ENCODE results near the gene TRPM3. TPM values are rescaled to one million over a fixed set of nuclear protein-coding genes. Genes with fewer than 3 reads are reported as not detected.

The TRPM3 gene
- total and polyA plus RNA-seq, 2 of the 8 experiments (the other 6 are each of a cell fraction or from before 2014, with no cell fraction given) = 2.4 to 10.9 TPM

DNA sequence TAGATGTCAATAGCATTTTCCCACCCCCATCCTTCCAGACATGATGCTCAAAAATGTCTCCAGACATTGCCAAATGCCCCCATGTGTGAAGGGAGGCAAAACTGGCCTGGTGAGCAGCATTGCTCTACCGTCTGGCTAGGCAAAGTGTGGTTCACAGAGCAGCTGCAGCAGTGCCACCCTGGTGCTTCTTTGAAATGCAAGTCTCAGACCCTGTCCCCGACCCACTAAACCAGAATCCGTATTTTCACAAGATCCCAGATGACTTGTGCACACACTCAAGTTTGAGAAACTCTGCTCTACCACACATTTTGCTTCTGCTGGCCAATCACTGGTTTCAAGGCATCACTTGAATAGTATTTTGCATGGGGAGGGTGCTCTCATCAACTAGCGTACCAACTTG, 480.4 kb downstream of the TRPM3 start:
- Histone ChIP-seq H4K8ac (ENCODE audit: extremely low read depth, insufficient read depth, low read length) (no peak overlapping the region), H4K91ac (replicated peaks; ENCODE audit: insufficient read length, low read length) (no peak overlapping the region), H4K5ac (ENCODE audit: insufficient read length, low read depth, low read length) (no peak overlapping the region), H3K9me3 (ENCODE audit: insufficient read depth in 2 of 2, low read depth in 1 of 2, low read length in 1 of 2) (no peaks in the 10 kb centered on the region), H3K4me2 (ENCODE audit: insufficient read depth in 1 of 2, low read depth in 2 of 2, low read length in 2 of 2) (no peak overlapping the region), H3K14ac (ENCODE audit: insufficient read length) (no peak overlapping the region), H2BK15ac (ENCODE audit: low read length) (no peak overlapping the region), H3K4ac (replicated peaks; ENCODE audit: insufficient read length, low read depth, low read length) (no peak overlapping the region), H2BK5ac (ENCODE audit: low read depth, low read length) (no peak overlapping the region), H3K27ac (ENCODE audit: low read depth, low read length) (no peak overlapping the region), H3K4me3 (ENCODE audit: extremely low read depth in 1 of 4, insufficient read depth in 2 of 4, low read depth in 3 of 4, low read length in 4 of 4) (no peak overlapping the region), H3K56ac (replicated peaks; ENCODE audit: insufficient read length, low read depth, low read length) (no peak overlapping the region), H3K27me3 (replicated peaks in 1 of 4; ENCODE audit: control insufficient read depth in 3 of 4, extremely low read depth in 1 of 4, insufficient read depth in 3 of 4, low read length in 3 of 4) (no peaks in the 10 kb centered on the region), H2BK12ac (ENCODE audit: low read depth, low read length) (no peak overlapping the region), H3K79me1 (ENCODE audit: low read depth, low read length) (no peaks in the 10 kb centered on the region), H2AFZ (ENCODE audit: low read length) (no peak overlapping the region), H3K9ac (replicated peaks in 1 of 4; ENCODE audit: extremely low read depth in 1 of 4, low read depth in 3 of 4, low read length in 3 of 4) (no peak overlapping the region), H4K20me1 (replicated peaks in 1 of 2; ENCODE audit: control insufficient read depth in 1 of 2, insufficient read depth in 2 of 2, low read length in 2 of 2) (no peaks in the 10 kb centered on the region), H3K23ac (ENCODE audit: insufficient read length) (no peak overlapping the region), H3K79me2 (ENCODE audit: control insufficient read depth in 1 of 2, insufficient read depth in 2 of 2, low read length in 2 of 2) (no peaks in the 10 kb centered on the region), H2AK5ac (ENCODE audit: low read depth, low read length) (no peak overlapping the region), H2BK20ac (ENCODE audit: low read length) (no peak overlapping the region), H3K4me1 (replicated peaks in 1 of 4; ENCODE audit: control insufficient read depth in 3 of 4, insufficient read depth in 4 of 4, low read length in 3 of 4) (peaks cover 2 to 9% (median 6%) of the 10 kb centered on the region in 4 experiments; a peak in 3 of 7 replicates), H3K23me2 (ENCODE audit: low read depth, low read length) (no peaks in the 10 kb centered on the region), H3K18ac (ENCODE audit: extremely low read depth, low read length) (no peak overlapping the region), H2BK120ac (replicated peaks; ENCODE audit: low read depth, low read length) (no peak overlapping the region), H3K36me3 (ENCODE audit: control insufficient read depth in 2 of 4, insufficient read depth in 4 of 4, low read length in 3 of 4) (no peaks in the 10 kb centered on the region)
- TF ChIP-seq GABPA (IDR thresholded peaks at IDR 0.05; ENCODE audit: borderline replicate concordance, insufficient read depth, low read length) = no peak
- no peak for TF ChIP-seq CHD2 (IDR thresholded peaks at IDR 0.05; ENCODE audit: low read length)
- TF ChIP-seq, protein P1, sequence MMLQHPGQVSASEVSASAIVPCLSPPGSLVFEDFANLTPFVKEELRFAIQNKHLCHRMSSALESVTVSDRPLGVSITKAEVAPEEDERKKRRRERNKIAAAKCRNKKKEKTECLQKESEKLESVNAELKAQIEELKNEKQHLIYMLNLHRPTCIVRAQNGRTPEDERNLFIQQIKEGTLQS (IDR thresholded peaks at IDR 0.05; ENCODE audit: insufficient read depth, low read depth, low read length) = no peak
- TF ChIP-seq, protein P2, sequence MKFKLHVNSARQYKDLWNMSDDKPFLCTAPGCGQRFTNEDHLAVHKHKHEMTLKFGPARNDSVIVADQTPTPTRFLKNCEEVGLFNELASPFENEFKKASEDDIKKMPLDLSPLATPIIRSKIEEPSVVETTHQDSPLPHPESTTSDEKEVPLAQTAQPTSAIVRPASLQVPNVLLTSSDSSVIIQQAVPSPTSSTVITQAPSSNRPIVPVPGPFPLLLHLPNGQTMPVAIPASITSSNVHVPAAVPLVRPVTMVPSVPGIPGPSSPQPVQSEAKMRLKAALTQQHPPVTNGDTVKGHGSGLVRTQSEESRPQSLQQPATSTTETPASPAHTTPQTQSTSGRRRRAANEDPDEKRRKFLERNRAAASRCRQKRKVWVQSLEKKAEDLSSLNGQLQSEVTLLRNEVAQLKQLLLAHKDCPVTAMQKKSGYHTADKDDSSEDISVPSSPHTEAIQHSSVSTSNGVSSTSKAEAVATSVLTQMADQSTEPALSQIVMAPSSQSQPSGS (IDR thresholded peaks at IDR 0.05; ENCODE audit: low read length) = no peak
- no peak for TF ChIP-seq FOSL1 (IDR thresholded peaks at IDR 0.05; ENCODE audit: insufficient read depth, low read depth, low read length)
- TF ChIP-seq SP4 (IDR thresholded peaks at IDR 0.05; ENCODE audit: low read length) = no peak
- no peak for TF ChIP-seq EZH2 (IDR thresholded peaks at IDR 0.05; ENCODE audit: low read depth, low read length, severe bottlenecking)
- TF ChIP-seq CTBP2 (IDR thresholded peaks at IDR 0.05; ENCODE audit: borderline replicate concordance, insufficient read depth, insufficient read length, low read length) = no peak
- TF ChIP-seq SIN3A (conservative IDR thresholded peaks at IDR 0.05 in 1 of 2, IDR thresholded peaks at IDR 0.05 in 1 of 2; ENCODE audit: low read depth in 1 of 2, low read length in 2 of 2) = no peak
- DNase-seq (ENCODE audit: low read depth in 1 of 2, low spot score in 2 of 2) (no peak), FAIRE-seq (no peak)
- WGBS, 2 experiments (ENCODE audit: extremely low coverage in 1 of 2, insufficient coverage in 1 of 2, insufficient read length in 1 of 2, insufficient replicate concordance in 2 of 2, low coverage in 1 of 2, low lambda C conversion rate in 2 of 2, missing lambda C conversion rate in 1 of 2) = 76% methylated on average over 4 of the region's 4 CpGs; no CpG with 5 or more reads in 1 of the 2 experiments
- ChIA-PET CTCF (ENCODE audit: partially characterized antibody) (interaction anchor here (0.9 to 5.9 kb wide), 15 partner anchors 12 to 725 kb away, joined by 3 to 47 read pairs (median 4); no protein-coding TSS in a partner anchor), POLR2A (ENCODE audit: partially characterized antibody) (no interaction called here)

Measured in H1 (cell line).